DOHH2 (cell line): ENCODE results near the gene SEPSECS.

Experiments
- H3F3A ChIP-seq: fragments of 200-600 bp; sonication (generic), shearing (Covaris generic); 2 replicates; pipeline ENCODE4 v1.6.0; 2016; ENCODE audit warnings: antibody characterized with exemption, mild to moderate bottlenecking; ENCODE audit not compliant: control insufficient read depth, insufficient read depth
- H3K27ac ChIP-seq: fragments of 200-600 bp; sonication (generic); 2 replicates; pipeline ENCODE4 v1.5.1; 2014; ENCODE audit warnings: low read depth, mild to moderate bottlenecking, low read length, moderate library complexity
- H3K27me3 ChIP-seq: fragments of 200-600 bp; sonication (generic); 2 replicates; pipeline ENCODE4 v1.6.1; 2014; ENCODE audit warnings: mild to moderate bottlenecking, low read length, mixed read lengths; ENCODE audit not compliant: control insufficient read depth
- H3K36me3 ChIP-seq: fragments of 200-600 bp; sonication (generic); 2 replicates; pipeline ENCODE4 v1.6.1; 2014; ENCODE audit warnings: mild to moderate bottlenecking, low read length, moderate library complexity, mixed read lengths; ENCODE audit not compliant: control insufficient read depth
- H3K4me1 ChIP-seq: fragments of 200-600 bp; sonication (generic); 2 replicates; pipeline ENCODE4 v1.6.1; 2014; ENCODE audit warnings: mild to moderate bottlenecking, low read length, mixed read lengths; ENCODE audit not compliant: control insufficient read depth
- H3K4me2 ChIP-seq: fragments of 200-600 bp; sonication (generic); 2 replicates; pipeline ENCODE4 v1.6.0; 2014; ENCODE audit warnings: mild to moderate bottlenecking, low read length, moderate library complexity
- H3K4me3 ChIP-seq: fragments of 200-600 bp; sonication (generic); 2 replicates; pipeline ENCODE4 v1.5.1; 2014; ENCODE audit warnings: mild to moderate bottlenecking, low read length, mixed read lengths
- H3K79me2 ChIP-seq: fragments of 200-600 bp; sonication (generic); 2 replicates; pipeline ENCODE4 v1.6.1; 2014; ENCODE audit warnings: mild to moderate bottlenecking, low read length, mixed read lengths; ENCODE audit not compliant: control insufficient read depth
- H3K9me2 ChIP-seq: fragments of 200-600 bp; sonication (generic); replicated peaks from 2 replicates; pipeline ENCODE4 v1.6.1; 2014; ENCODE audit warnings: mild to moderate bottlenecking, low read length, mixed read lengths; ENCODE audit not compliant: control insufficient read depth
- H3K9me3 ChIP-seq: fragments of 200-600 bp; sonication (generic); 2 replicates; pipeline ENCODE4 v1.6.1; 2014; ENCODE audit warnings: antibody characterized with exemption, low read length, mixed read lengths; ENCODE audit not compliant: control insufficient read depth, insufficient read depth
- H4K20me1 ChIP-seq: fragments of 200-600 bp; sonication (generic); 2 replicates; pipeline ENCODE4 v1.6.0; 2014; ENCODE audit warnings: low read depth, mild to moderate bottlenecking, antibody characterized with exemption, low read length, moderate library complexity; ENCODE audit not compliant: control insufficient read depth, insufficient read depth
- EZH2phosphoT487 ChIP-seq: fragments of 200-600 bp; sonication (generic); IDR thresholded peaks from 2 replicates; pipeline ENCODE4 v1.6.1; 2017; ENCODE audit warnings: borderline replicate concordance, mild to moderate bottlenecking, antibody characterized with exemption, low read length, moderate library complexity, mixed read lengths
- TF ChIP-seq, protein P1 (sequence below): fragments of 200-600 bp; sonication (generic); IDR thresholded peaks from one replicate; pipeline ENCODE4 v1.5.1; 2014; ENCODE audit warnings: antibody characterized with exemption, mild to moderate bottlenecking, low read depth, low read length; ENCODE audit not compliant: poor library complexity, severe bottlenecking

SEPSECS gene

DNA sequence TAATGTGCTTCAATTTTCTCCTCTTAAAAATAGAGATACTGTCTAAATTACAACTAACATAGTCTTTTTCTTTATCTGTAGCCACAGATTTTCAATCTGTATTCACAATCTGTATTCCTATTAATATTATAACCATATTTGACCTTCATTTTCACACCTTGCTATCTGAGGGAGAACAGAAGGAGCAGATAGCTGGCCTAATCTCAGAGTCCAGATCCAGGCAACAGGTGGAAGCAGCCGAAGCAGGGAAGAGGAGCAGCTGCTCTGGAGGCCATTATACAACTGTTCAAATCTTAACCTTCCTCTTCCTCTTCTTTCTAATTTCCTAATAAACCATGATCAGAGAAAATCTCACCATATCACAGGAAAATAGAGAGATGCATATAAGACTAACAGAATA lies 14.2 kb downstream of the SEPSECS start:
- Histone ChIP-seq H3F3A (no peaks in the 10 kb centered on the region), H3K4me1 (no peaks in the 10 kb centered on the region), H3K36me3 (peaks cover 36% of the 10 kb centered on the region), H3K9me2 (no peaks in the 10 kb centered on the region), H3K4me2 (no peak overlapping the region), H3K27me3 (no peaks in the 10 kb centered on the region), H4K20me1 (0 out of 2 replicates have a peak, but pooled peaks cover 5% of the 10 kb centered on the region), H3K27ac (no peak overlapping the region), H3K9me3 (no peaks in the 10 kb centered on the region), H3K4me3 (no peak overlapping the region), H3K79me2 (no peaks in the 10 kb centered on the region)
- TF ChIP-seq EZH2phosphoT487: no peak
- TF ChIP-seq, protein P1, sequence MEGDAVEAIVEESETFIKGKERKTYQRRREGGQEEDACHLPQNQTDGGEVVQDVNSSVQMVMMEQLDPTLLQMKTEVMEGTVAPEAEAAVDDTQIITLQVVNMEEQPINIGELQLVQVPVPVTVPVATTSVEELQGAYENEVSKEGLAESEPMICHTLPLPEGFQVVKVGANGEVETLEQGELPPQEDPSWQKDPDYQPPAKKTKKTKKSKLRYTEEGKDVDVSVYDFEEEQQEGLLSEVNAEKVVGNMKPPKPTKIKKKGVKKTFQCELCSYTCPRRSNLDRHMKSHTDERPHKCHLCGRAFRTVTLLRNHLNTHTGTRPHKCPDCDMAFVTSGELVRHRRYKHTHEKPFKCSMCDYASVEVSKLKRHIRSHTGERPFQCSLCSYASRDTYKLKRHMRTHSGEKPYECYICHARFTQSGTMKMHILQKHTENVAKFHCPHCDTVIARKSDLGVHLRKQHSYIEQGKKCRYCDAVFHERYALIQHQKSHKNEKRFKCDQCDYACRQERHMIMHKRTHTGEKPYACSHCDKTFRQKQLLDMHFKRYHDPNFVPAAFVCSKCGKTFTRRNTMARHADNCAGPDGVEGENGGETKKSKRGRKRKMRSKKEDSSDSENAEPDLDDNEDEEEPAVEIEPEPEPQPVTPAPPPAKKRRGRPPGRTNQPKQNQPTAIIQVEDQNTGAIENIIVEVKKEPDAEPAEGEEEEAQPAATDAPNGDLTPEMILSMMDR: no peak

DNA sequence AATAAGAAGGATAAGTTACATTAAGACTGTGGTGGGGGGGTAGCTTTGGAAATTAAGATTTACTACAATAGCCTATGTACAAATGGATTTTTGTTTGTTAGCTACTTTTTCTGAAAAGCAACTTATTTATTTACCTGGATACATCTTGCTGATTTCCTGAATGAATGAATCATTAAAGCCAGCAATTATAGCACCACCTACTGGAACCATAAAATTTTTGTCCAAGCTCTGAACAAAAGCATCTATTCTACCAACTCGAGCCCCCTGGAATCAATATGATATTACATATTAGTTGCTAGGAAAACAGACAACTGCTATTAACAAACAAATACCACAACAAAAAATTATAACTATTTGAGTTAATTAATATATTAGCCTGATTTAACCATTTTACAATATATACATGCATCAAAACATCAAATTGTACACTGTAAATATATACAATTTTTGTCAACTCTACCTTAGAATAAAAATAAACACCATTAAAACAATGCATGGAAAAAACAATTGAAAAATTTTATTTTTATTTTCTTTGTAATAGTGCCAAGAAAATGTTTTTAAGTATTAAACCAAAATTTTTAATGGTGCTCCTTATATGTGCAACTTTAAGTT lies 15.3 kb downstream of the SEPSECS start:
- Histone ChIP-seq H3K9me3 (no peaks in the 10 kb centered on the region), H4K20me1 (0 out of 2 replicates have a peak, but pooled peaks cover 5% of the 10 kb centered on the region), H3K36me3 (peaks cover 27% of the 10 kb centered on the region), H3K4me2 (no peak overlapping the region), H3K9me2 (no peaks in the 10 kb centered on the region), H3K79me2 (no peaks in the 10 kb centered on the region), H3K4me1 (no peaks in the 10 kb centered on the region), H3K4me3 (no peak overlapping the region), H3F3A (no peaks in the 10 kb centered on the region), H3K27me3 (no peaks in the 10 kb centered on the region), H3K27ac (no peak overlapping the region)
- TF ChIP-seq EZH2phosphoT487: no peak
- TF ChIP-seq, protein P1: peak; percentile 68

DNA sequence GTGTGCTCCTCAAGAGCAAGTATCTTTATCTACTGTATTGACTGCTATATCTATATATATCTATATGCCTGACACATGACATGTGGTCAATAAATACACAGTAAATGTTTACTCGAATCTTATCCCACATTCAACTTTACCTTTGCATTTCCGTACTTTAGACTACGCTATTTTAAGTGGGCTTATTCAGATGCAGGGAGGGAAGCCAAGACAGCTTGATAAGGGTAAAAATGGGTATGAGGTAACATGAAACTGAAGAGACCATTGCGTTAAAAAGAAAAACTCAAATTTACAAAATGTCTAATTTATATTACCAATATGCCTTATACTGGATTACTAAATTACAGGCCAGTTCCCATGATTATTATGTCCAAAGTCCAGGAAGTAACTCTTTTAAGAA lies 17.8 kb downstream of the SEPSECS start:
- Histone ChIP-seq H3K27ac (no peak overlapping the region), H3K36me3 (peaks cover 34% of the 10 kb centered on the region), H3K4me3 (no peak overlapping the region), H4K20me1 (0 out of 2 replicates have a peak, but pooled peaks cover 5% of the 10 kb centered on the region), H3K4me2 (no peak overlapping the region), H3K9me3 (no peaks in the 10 kb centered on the region), H3K27me3 (no peaks in the 10 kb centered on the region), H3K9me2 (no peaks in the 10 kb centered on the region), H3F3A (no peaks in the 10 kb centered on the region), H3K4me1 (no peaks in the 10 kb centered on the region), H3K79me2 (no peaks in the 10 kb centered on the region)
- TF ChIP-seq, protein P1: no peak
- TF ChIP-seq EZH2phosphoT487: no peak
